OCI-LY7 (cell line): ENCODE results near the gene CERS1. TPM values are rescaled to one million over a fixed set of nuclear protein-coding genes. Genes with fewer than 3 reads are reported as not detected.

ENCODE experiments used
- BruUV-seq: library from RNA; stranded (reverse); fragments of 400-500 nt; replicated peaks from 2 replicates; lab custom pipeline; 2021; lab: Mats Ljungman, UMichigan
- CTCF ChIA-PET: fragments of 300-600 bp; sonication (Branson Sonifier 250); formaldehyde crosslinking; loops from one replicate; lab custom pipeline; 2022; ENCODE audit warnings: antibody characterized with exemption; ENCODE audit not compliant: unreplicated experiment; lab: Charles Lee
- POLR2A ChIA-PET: fragments of 300-600 bp; sonication (Branson Sonifier 250); formaldehyde crosslinking; loops from one replicate; lab custom pipeline; 2022; ENCODE audit warnings: antibody characterized with exemption; lab: Charles Lee
- DNase-seq: peaks from one replicate; pipeline ENCODE4 v3.0.0-alpha.2; 2015; ENCODE audit warnings: low spot score
- H2AFZ ChIP-seq: fragments of 200-600 bp; sonication (generic), shearing (Covaris generic); 2 replicates; pipeline ENCODE4 v1.6.1; 2014; ENCODE audit warnings: mild to moderate bottlenecking, antibody characterized with exemption, low read length, moderate library complexity
- H3K27ac ChIP-seq: fragments of 200-600 bp; sonication (generic); 2 replicates; pipeline ENCODE4 v1.5.1; 2014; ENCODE audit warnings: mixed run types, low read depth, mild to moderate bottlenecking, moderate library complexity, low read length, inconsistent platforms; ENCODE audit not compliant: poor library complexity, severe bottlenecking
- H3K36me3 ChIP-seq: fragments of 200-600 bp; sonication (generic); 2 replicates; pipeline ENCODE4 v1.6.1; 2014; ENCODE audit warnings: mild to moderate bottlenecking, antibody characterized with exemption, low read length, moderate library complexity, mixed read lengths; ENCODE audit not compliant: insufficient read depth
- H3K4me1 ChIP-seq: fragments of 200-600 bp; sonication (generic); 2 replicates; pipeline ENCODE4 v1.5.1; 2014; ENCODE audit warnings: mild to moderate bottlenecking, low read length; ENCODE audit not compliant: insufficient read depth, poor library complexity, severe bottlenecking
- H3K4me2 ChIP-seq: fragments of 200-600 bp; sonication (generic); 2 replicates; pipeline ENCODE4 v1.6.1; 2014; ENCODE audit warnings: mild to moderate bottlenecking, low read length
- H3K4me3 ChIP-seq: fragments of 200-600 bp; sonication (generic); 2 replicates; pipeline ENCODE4 v1.5.1; 2014; ENCODE audit warnings: mild to moderate bottlenecking, low read depth, low read length; ENCODE audit not compliant: poor library complexity, severe bottlenecking
- H3K79me2 ChIP-seq: fragments of 200-600 bp; sonication (generic); 2 replicates; pipeline ENCODE4 v1.6.1; 2016; ENCODE audit warnings: low read depth, mild to moderate bottlenecking, low read length, moderate library complexity, mixed read lengths; ENCODE audit not compliant: insufficient read depth
- H3K9me2 ChIP-seq: fragments of 200-600 bp; sonication (generic); 2 replicates; pipeline ENCODE4 v1.6.1; 2016; ENCODE audit warnings: mild to moderate bottlenecking, low read length, mixed read lengths; ENCODE audit not compliant: insufficient read depth
- H3K9me3 ChIP-seq: fragments of 200-600 bp; sonication (generic); 2 replicates; pipeline ENCODE4 v1.6.1; 2014; ENCODE audit warnings: mild to moderate bottlenecking, mixed run types, low read length, mixed read lengths
- H4K20me1 ChIP-seq: fragments of 200-600 bp; sonication (generic); 2 replicates; pipeline ENCODE4 v1.6.1; 2014; ENCODE audit warnings: mild to moderate bottlenecking, antibody characterized with exemption, low read length, moderate library complexity, mixed read lengths; ENCODE audit not compliant: insufficient read depth
- CTCF ChIP-seq: fragments of 200-600 bp; sonication (generic); conservative IDR thresholded peaks from 2 replicates; pipeline ENCODE4 v1.5.1; 2014; ENCODE audit warnings: mild to moderate bottlenecking, antibody characterized with exemption, low read length, moderate library complexity, mixed read lengths
- EZH2phosphoT487 ChIP-seq: fragments of 200-600 bp; sonication (generic); IDR thresholded peaks from 2 replicates; pipeline ENCODE4 v1.6.1; 2018; ENCODE audit warnings: low read depth, borderline replicate concordance, mild to moderate bottlenecking, mixed run types, antibody characterized with exemption, low read length, moderate library complexity, mixed read lengths
- intact Hi-C: fragments of 100-400 bp; cut with micrococcal nuclease; formaldehyde crosslinking; loops from one replicate; pipeline ENCODE4 v1.10.0; 2022; ENCODE audit not compliant: unreplicated experiment
- total RNA-seq, 2 experiments: library from RNA; depleted of rRNA in 1 of 2; stranded (reverse); fragments of >200 nt in 1 of 2; shearing (Covaris generic) in 1 of 2; gene quantifications; 2 replicates each; pipeline ENCODE4 v1.2.3, GENCODE V29; 2014 to 2022

The CERS1 gene
- total RNA-seq, 2 experiments from 2014 or later: 0.09 TPM; not detected in 1

- H3K9me3 ChIP-seq: no peaks in the 10 kb centered on the region
- H3K9me2 ChIP-seq: no peaks in the 10 kb centered on the region
- H3K36me3 ChIP-seq: peaks cover 20% of the 10 kb centered on the region
- BruUV-seq: no TSS peak
- ChIA-PET CTCF (no interaction called here), POLR2A (interaction anchor here (0.8 to 0.9 kb wide), 2 partner anchors 9 to 48 kb away, joined by 3 to 4 read pairs; partner anchors contain the start of genes COPE and DDX49)
- TF ChIP-seq CTCF (no peak), EZH2phosphoT487 (no peak)
- H3K79me2 ChIP-seq: peaks cover 3% of the 10 kb centered on the region; the same call in 1 of the 2 replicates
- no peak overlapping the region for H3K4me2 ChIP-seq
- peaks cover 8% of the 10 kb centered on the region; the same call in 1 of the 2 replicates for H4K20me1 ChIP-seq
- no peak overlapping the region for H3K27ac ChIP-seq
- H2AFZ ChIP-seq: no peak overlapping the region
- intact Hi-C loops: no loop called here
- H3K4me1 ChIP-seq: peaks cover 4% of the 10 kb centered on the region
- DNase-seq: no peak
- no peak overlapping the region for H3K4me3 ChIP-seq
These were observed 24.4 kb downstream of the CERS1 start for GRCh38 chr19:18871543-18871942.

- CTCF ChIA-PET: no interaction called here
- Histone ChIP-seq H4K20me1 (peaks cover 8% of the 10 kb centered on the region; the same call in 1 of the 2 replicates), H3K9me2 (no peaks in the 10 kb centered on the region), H3K4me2 (no peak overlapping the region), H2AFZ (no peak overlapping the region), H3K79me2 (peaks cover 3% of the 10 kb centered on the region; the same call in 1 of the 2 replicates), H3K4me3 (no peak overlapping the region), H3K27ac (no peak overlapping the region), H3K9me3 (no peaks in the 10 kb centered on the region), H3K36me3 (peaks cover 29% of the 10 kb centered on the region), H3K4me1 (peaks cover 12% of the 10 kb centered on the region)
- no TSS peak for BruUV-seq
- TF ChIP-seq CTCF (no peak), EZH2phosphoT487 (no peak)
- POLR2A ChIA-PET: interaction anchor here (0.8 to 0.9 kb wide), 2 partner anchors 10 to 49 kb away, joined by 3 to 4 read pairs; partner anchors contain the start of genes COPE and DDX49
- DNase-seq: no peak
- intact Hi-C loops: no loop called here
These were observed 25.3 kb downstream of the CERS1 start for GRCh38 chr19:18870531-18871172.
